Thyroid gland (tissue), 4 donors: ENCODE data around the gene RASGRF2.

Source experiments
- CTCF ChIP-seq, 6 experiments: fragments of 200-600 bp in 3 of 6; fragments of 450-650 bp in 3 of 6; sonication (generic) in 3 of 6; IDR thresholded peaks; one replicate each; pipeline ENCODE4 v1.5.1; 2016 to 2019; ENCODE audit warnings: antibody characterized with exemption in 6 of 6, mild to moderate bottlenecking in 2 of 6, inconsistent platforms in 1 of 6, moderate library complexity in 1 of 6
- POLR2A ChIP-seq, 2 donors: fragments of 450-650 bp; IDR thresholded peaks; one replicate each; pipeline ENCODE4 v1.6.1; 2017; ENCODE audit warnings: antibody characterized with exemption in 2 of 2, mild to moderate bottlenecking in 2 of 2, moderate library complexity in 1 of 2

- no peak for TF ChIP-seq CTCF (IDR thresholded peaks at IDR 0.05)
- no peak for TF ChIP-seq POLR2A (IDR thresholded peaks at IDR 0.05)
Observed at GRCh38 chr5:81180780-81181460, 220.8 kb downstream of the RASGRF2 start.
